GM23248 (cell line): ENCODE data around the gene FAM161A.

Source experiments
- EZH2 ChIP-seq: fragments of 200-600 bp; sonication (generic); IDR thresholded peaks from 2 replicates; pipeline ENCODE4 v1.6.1; 2018; ENCODE audit warnings: antibody characterized with exemption, mild to moderate bottlenecking; ENCODE audit not compliant: insufficient read depth, poor library complexity, severe bottlenecking
- EZH2phosphoT487 ChIP-seq: fragments of 200-600 bp; sonication (generic); IDR thresholded peaks from 2 replicates; pipeline ENCODE4 v1.6.1; 2018; ENCODE audit warnings: antibody characterized with exemption, moderate library complexity, mild to moderate bottlenecking, low read depth; ENCODE audit not compliant: insufficient read depth

DNA sequence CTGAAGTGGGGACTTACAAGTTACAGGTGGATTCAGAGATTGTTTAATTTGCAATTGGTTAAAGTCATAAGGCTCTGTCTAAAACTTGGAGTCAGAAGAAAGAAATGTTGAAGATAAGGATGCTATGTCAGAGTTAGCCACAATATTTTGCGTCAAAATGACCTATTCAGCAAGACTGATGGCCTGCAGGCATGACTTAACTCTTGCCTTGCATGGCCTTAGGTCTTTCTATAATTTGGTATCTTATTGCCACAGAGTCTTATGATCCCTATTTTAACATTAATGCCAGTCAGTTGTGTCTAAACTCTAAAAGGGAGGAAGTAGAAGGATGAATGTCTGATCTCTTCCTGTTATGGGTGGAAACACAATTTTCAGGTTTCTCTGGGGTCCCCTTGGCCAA lies 46.4 kb upstream of the FAM161A start:
- TF ChIP-seq EZH2phosphoT487 (no peak), EZH2 (no peak)
